BJ (cell line): ENCODE data around the gene ADAMTS17. TPM values are rescaled to one million over a fixed set of nuclear protein-coding genes. Genes with fewer than 3 reads are reported as not detected.

Experiments
- CTCF ChIA-PET: fragments of 350-600 bp; formaldehyde crosslinking; extraction: SDS; loops from one replicate; lab custom pipeline; 2021; ENCODE audit warnings: antibody characterized with exemption, inconsistent platforms; lab: Yijun Ruan, JAX
- POLR2A ChIA-PET: fragments of 300-600 bp; sonication (Branson Sonifier 250); formaldehyde crosslinking; extraction: SDS; loops from one replicate; lab custom pipeline; 2021; ENCODE audit warnings: antibody characterized with exemption; lab: Charles Lee
- DNase-seq: peaks from one replicate; pipeline ENCODE4 v3.0.0-alpha.2; 2011; ENCODE audit warnings: low read depth
- H3K27me3 ChIP-seq: 2 replicates; pipeline ENCODE4 v1.6.0; 2011; ENCODE audit warnings: low read length; ENCODE audit not compliant: control insufficient read depth, insufficient read depth
- H3K36me3 ChIP-seq: 2 replicates; pipeline ENCODE4 v1.5.1; 2011; ENCODE audit warnings: low read length; ENCODE audit not compliant: control insufficient read depth, insufficient read depth
- H3K4me3 ChIP-seq: 2 replicates; pipeline ENCODE4 v1.5.1; 2011; ENCODE audit warnings: low read depth, mild to moderate bottlenecking, control low read depth, low read length
- CTCF ChIP-seq: IDR thresholded peaks from 2 replicates; pipeline ENCODE4 v1.5.1; 2011; ENCODE audit warnings: low read depth, mild to moderate bottlenecking, control low read depth, inconsistent platforms, low read length, moderate library complexity; ENCODE audit not compliant: insufficient read depth
- polyA plus RNA-seq: library from polyadenylated mRNA; depleted of rRNA; stranded (reverse); fragments of >200 nt; gene quantifications from 2 replicates; pipeline ENCODE4 v1.2.3, GENCODE V29; 2011

The ADAMTS17 gene
- polyA plus RNA-seq, 1 experiment: not detected

- Histone ChIP-seq H3K4me3 (no peak overlapping the region), H3K27me3 (no peaks in the 10 kb centered on the region), H3K36me3 (no peaks in the 10 kb centered on the region)
- TF ChIP-seq CTCF: no peak
- CTCF ChIA-PET: interaction anchor here (1.5 kb wide), 1 partner anchor 43 kb away, joined by 6 read pairs; no protein-coding TSS in a partner anchor
- DNase-seq: no peak
- POLR2A ChIA-PET: no interaction called here
Observed at GRCh38 chr15:100307241-100308212, 34.2 kb downstream of the ADAMTS17 start.

GRCh38 chr15:100306098-100306497 is 35.7 kb downstream of the ADAMTS17 start:
- Histone ChIP-seq H3K36me3 (no peaks in the 10 kb centered on the region), H3K4me3 (no peak overlapping the region), H3K27me3 (no peaks in the 10 kb centered on the region)
- ChIA-PET POLR2A (no interaction called here), CTCF (no interaction called here)
- DNase-seq: no peak
- no peak for TF ChIP-seq CTCF

- DNase-seq: no peak
- ChIA-PET CTCF (no interaction called here), POLR2A (no interaction called here)
- no peak for TF ChIP-seq CTCF
- Histone ChIP-seq H3K27me3 (no peaks in the 10 kb centered on the region), H3K36me3 (no peaks in the 10 kb centered on the region), H3K4me3 (no peak overlapping the region)
Observed at GRCh38 chr15:100301910-100302431, 39.8 kb downstream of the ADAMTS17 start.

- CTCF ChIA-PET: no interaction called here
- no peak for TF ChIP-seq CTCF
Observed at GRCh38 chr15:100298257-100298656, 43.5 kb downstream of the ADAMTS17 start.

GRCh38 chr15:100297812-100298211 is 44.0 kb downstream of the ADAMTS17 start:
- Histone ChIP-seq H3K36me3 (no peaks in the 10 kb centered on the region), H3K4me3 (no peak overlapping the region), H3K27me3 (no peaks in the 10 kb centered on the region)
- no peak for TF ChIP-seq CTCF
- ChIA-PET POLR2A (no interaction called here), CTCF (no interaction called here)
- no peak for DNase-seq

More at GRCh38 chr15:100298257-100298656, 43.5 kb downstream of the ADAMTS17 start:
- no peak for DNase-seq
- no peak overlapping the region for H3K4me3 ChIP-seq
- H3K27me3 ChIP-seq: no peaks in the 10 kb centered on the region
- no peaks in the 10 kb centered on the region for H3K36me3 ChIP-seq
- POLR2A ChIA-PET: no interaction called here
